ENCODE measurements around the gene COL15A1.

GRCh38 chr9:99069075-99069474, 125.4 kb downstream of the COL15A1 start:
- no peak for TF ChIP-seq CTCF (IDR thresholded peaks at IDR 0.05)
- TF ChIP-seq POLR2A (IDR thresholded peaks at IDR 0.05), result no peak

Measured in stomach (tissue), 4 donors.